Osteoblast (primary cell): ENCODE data around the gene PCDH15. TPM values are rescaled to one million over a fixed set of nuclear protein-coding genes. Genes with fewer than 3 reads are reported as not detected.

ENCODE experiments used
- DNase-seq: peaks from one replicate; pipeline ENCODE4 v3.0.0; 2011; ENCODE audit warnings: low spot score, mixed read lengths; ENCODE audit not compliant: insufficient read length; ENCODE audit errors: missing footprints
- H2AFZ ChIP-seq: 2 replicates; pipeline ENCODE4 v1.6.0; 2011; ENCODE audit warnings: mild to moderate bottlenecking, low read length
- H3K27ac ChIP-seq: 2 replicates; pipeline ENCODE4 v1.5.1; 2011; ENCODE audit warnings: mild to moderate bottlenecking, low read depth, low read length, moderate library complexity
- H3K27me3 ChIP-seq: 2 replicates; pipeline ENCODE4 v1.6.0; 2012; ENCODE audit warnings: mild to moderate bottlenecking, control low read depth, inconsistent platforms, low read length, moderate library complexity; ENCODE audit not compliant: insufficient read depth
- H3K36me3 ChIP-seq: 2 replicates; pipeline ENCODE4 v1.5.1; 2011; ENCODE audit warnings: mild to moderate bottlenecking, low read length, control low read depth, moderate library complexity; ENCODE audit not compliant: insufficient read depth
- H3K4me1 ChIP-seq: 2 replicates; pipeline ENCODE4 v1.5.1; 2011; ENCODE audit warnings: mild to moderate bottlenecking, low read length, control low read depth, moderate library complexity; ENCODE audit not compliant: insufficient read depth
- H3K4me2 ChIP-seq: 2 replicates; pipeline ENCODE4 v1.6.0; 2011; ENCODE audit warnings: mild to moderate bottlenecking, low read length; ENCODE audit not compliant: insufficient read depth
- H3K4me3 ChIP-seq: fragments of 200-600 bp; sonication (generic); 3 replicates; pipeline ENCODE4 v1.5.1; 2012; ENCODE audit warnings: mild to moderate bottlenecking, low read length, inconsistent platforms; ENCODE audit not compliant: insufficient read depth
- H3K79me2 ChIP-seq: 2 replicates; pipeline ENCODE4 v1.6.0; 2012; ENCODE audit warnings: mild to moderate bottlenecking, low read length, control low read depth, inconsistent platforms; ENCODE audit not compliant: insufficient read depth
- H3K9me3 ChIP-seq: 2 replicates; pipeline ENCODE4 v1.5.1; 2011; ENCODE audit warnings: low read depth, low read length, control low read depth
- H4K20me1 ChIP-seq: 2 replicates; pipeline ENCODE4 v1.6.0; 2012; ENCODE audit warnings: mild to moderate bottlenecking, low read length, control low read depth; ENCODE audit not compliant: insufficient read depth
- total RNA-seq: library from RNA; depleted of rRNA; stranded (reverse); fragments of >200 nt; gene quantifications from 2 replicates; pipeline ENCODE4 v1.2.3, GENCODE V29; 2012
- TF ChIP-seq, protein P1 (sequence below): IDR thresholded peaks from 2 replicates; pipeline ENCODE4 v1.5.1; 2011; ENCODE audit warnings: mild to moderate bottlenecking, low read depth, low read length, moderate library complexity; ENCODE audit errors: extremely low read depth

Gene PCDH15
- total RNA-seq, 1 donor, result not detected

DNA sequence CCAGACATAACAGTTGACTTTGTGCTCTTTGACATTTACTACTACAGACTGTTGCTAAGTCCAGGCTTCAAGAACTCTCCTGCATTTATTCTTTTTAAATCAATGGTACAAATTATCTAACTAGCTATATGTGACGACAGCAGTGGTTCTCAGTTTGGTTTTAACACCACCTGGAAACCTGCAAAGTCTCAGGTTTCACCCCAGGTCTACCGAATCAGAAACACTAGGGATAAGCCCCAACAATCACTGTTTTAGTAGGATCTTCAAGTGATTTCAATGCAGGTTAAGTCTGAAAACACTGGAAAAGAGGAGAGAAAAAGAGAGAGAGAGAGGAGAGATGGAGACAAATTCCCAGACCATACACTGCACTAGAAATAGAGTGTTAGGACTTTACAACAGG, 519.0 kb downstream of the PCDH15 start:
- Histone ChIP-seq H3K79me2 (no peaks in the 10 kb centered on the region), H3K9me3 (no peaks in the 10 kb centered on the region), H3K36me3 (no peaks in the 10 kb centered on the region), H3K4me2 (no peak overlapping the region), H3K27ac (no peak overlapping the region), H2AFZ (no peak overlapping the region), H3K27me3 (no peaks in the 10 kb centered on the region), H4K20me1 (no peaks in the 10 kb centered on the region), H3K4me1 (no peaks in the 10 kb centered on the region), H3K4me3 (no peak overlapping the region)
- TF ChIP-seq, protein P1, sequence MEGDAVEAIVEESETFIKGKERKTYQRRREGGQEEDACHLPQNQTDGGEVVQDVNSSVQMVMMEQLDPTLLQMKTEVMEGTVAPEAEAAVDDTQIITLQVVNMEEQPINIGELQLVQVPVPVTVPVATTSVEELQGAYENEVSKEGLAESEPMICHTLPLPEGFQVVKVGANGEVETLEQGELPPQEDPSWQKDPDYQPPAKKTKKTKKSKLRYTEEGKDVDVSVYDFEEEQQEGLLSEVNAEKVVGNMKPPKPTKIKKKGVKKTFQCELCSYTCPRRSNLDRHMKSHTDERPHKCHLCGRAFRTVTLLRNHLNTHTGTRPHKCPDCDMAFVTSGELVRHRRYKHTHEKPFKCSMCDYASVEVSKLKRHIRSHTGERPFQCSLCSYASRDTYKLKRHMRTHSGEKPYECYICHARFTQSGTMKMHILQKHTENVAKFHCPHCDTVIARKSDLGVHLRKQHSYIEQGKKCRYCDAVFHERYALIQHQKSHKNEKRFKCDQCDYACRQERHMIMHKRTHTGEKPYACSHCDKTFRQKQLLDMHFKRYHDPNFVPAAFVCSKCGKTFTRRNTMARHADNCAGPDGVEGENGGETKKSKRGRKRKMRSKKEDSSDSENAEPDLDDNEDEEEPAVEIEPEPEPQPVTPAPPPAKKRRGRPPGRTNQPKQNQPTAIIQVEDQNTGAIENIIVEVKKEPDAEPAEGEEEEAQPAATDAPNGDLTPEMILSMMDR, result no peak
- no peak for DNase-seq

DNA sequence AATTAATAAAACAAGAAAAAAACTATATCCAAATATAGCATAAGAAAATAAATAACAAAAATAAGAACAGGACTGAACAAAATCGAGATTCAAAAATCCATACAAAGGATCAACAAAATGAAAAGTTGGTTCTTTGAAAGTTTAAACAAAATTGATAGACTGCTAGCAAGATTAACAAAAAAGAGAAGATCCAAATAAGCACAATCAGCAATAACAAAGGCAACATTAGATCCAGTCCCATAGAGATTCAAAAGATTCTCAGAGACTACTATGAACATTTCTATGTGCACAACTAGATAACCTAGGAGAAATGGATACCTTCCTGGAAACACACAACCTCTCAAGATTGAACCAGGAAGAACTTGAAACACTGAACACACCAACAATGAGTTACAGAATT, 534.6 kb downstream of the PCDH15 start:
- no peak overlapping the region for H3K4me2 ChIP-seq
- H3K4me3 ChIP-seq, result no peak overlapping the region
- H3K27me3 ChIP-seq, result no peaks in the 10 kb centered on the region
- TF ChIP-seq, protein P1, result no peak
- no peaks in the 10 kb centered on the region for H3K79me2 ChIP-seq
- no peak overlapping the region for H2AFZ ChIP-seq
- H3K27ac ChIP-seq, result no peak overlapping the region
- DNase-seq, result no peak
- H3K4me1 ChIP-seq, result no peaks in the 10 kb centered on the region
- no peaks in the 10 kb centered on the region for H4K20me1 ChIP-seq
- H3K36me3 ChIP-seq, result no peaks in the 10 kb centered on the region
- H3K9me3 ChIP-seq, result peaks cover 3% of the 10 kb centered on the region

DNA sequence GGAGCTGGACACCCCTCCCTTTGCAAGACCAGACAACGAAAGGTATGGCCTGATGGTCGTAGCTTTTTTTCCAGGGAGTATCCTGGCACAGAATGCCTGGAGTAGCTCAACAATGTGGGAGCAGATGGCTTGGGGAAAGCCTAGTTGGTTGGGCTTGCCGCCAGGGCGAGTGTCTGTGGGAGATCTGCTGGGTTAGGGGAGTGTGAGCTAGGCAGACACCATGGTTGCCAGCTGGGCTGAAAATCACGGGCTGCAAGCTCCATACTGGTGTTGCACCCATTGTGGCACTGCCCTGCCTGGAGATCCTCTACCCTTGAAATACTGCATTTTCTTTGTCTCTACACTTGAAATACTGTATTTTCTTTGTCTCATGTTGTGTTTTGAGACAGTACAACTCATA, 538.3 kb downstream of the PCDH15 start:
- Histone ChIP-seq H3K4me2 (no peak overlapping the region), H3K27me3 (no peaks in the 10 kb centered on the region)

DNA sequence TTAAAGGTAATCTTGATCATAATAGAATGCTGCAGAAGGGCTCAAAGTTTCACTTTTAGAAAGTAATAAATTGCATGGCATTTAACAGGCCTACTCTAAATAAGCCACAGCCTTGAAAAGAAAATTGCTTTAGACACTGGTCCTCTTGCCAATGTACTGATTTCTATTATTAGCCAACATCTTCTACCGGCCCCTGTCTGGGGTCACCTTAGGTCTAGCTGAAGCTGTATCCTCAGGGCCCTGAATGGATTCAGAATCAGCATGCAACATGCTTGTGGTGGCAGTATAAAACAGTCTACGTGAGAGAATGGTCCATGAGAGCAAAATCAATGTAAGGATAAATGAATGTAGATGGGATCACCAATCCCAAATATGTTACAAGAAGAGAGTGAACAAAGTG, 541.9 kb downstream of the PCDH15 start:
- Histone ChIP-seq H4K20me1 (no peaks in the 10 kb centered on the region), H3K27me3 (no peaks in the 10 kb centered on the region), H3K27ac (no peak overlapping the region), H3K36me3 (no peaks in the 10 kb centered on the region), H3K4me3 (no peak overlapping the region), H3K79me2 (no peaks in the 10 kb centered on the region), H2AFZ (no peak overlapping the region), H3K9me3 (peaks cover 4% of the 10 kb centered on the region), H3K4me2 (no peak overlapping the region), H3K4me1 (no peaks in the 10 kb centered on the region)
- TF ChIP-seq, protein P1, result no peak
- no peak for DNase-seq

More for the DNA sequence above, 538.3 kb downstream of the PCDH15 start:
- Histone ChIP-seq H3K4me1 (no peaks in the 10 kb centered on the region), H3K4me3 (no peak overlapping the region), H3K36me3 (no peaks in the 10 kb centered on the region), H3K9me3 (peaks cover 3% of the 10 kb centered on the region), H3K79me2 (no peaks in the 10 kb centered on the region), H4K20me1 (no peaks in the 10 kb centered on the region), H3K27ac (no peak overlapping the region), H2AFZ (no peak overlapping the region)
- no peak for DNase-seq
- TF ChIP-seq, protein P1, result no peak
